D721Med (cell line): ENCODE results near the gene LRRC46.

Experiments used
- DNase-seq: peaks from one replicate; pipeline ENCODE4 v3.0.0; 2011; ENCODE audit warnings: low spot score; ENCODE audit not compliant: insufficient read length
- FAIRE-seq: peaks from 2 replicates; lab custom pipeline; 2011; peaks lifted over from hg19 to GRCh38; lab: Jason Lieb, UNC
- TF ChIP-seq, protein P1 (sequence below): IDR thresholded peaks from 2 replicates; pipeline ENCODE4 v1.5.1; 2012; ENCODE audit warnings: mild to moderate bottlenecking, control low read depth; ENCODE audit not compliant: insufficient read depth; ENCODE audit errors: missing control alignments

Gene LRRC46

DNA sequence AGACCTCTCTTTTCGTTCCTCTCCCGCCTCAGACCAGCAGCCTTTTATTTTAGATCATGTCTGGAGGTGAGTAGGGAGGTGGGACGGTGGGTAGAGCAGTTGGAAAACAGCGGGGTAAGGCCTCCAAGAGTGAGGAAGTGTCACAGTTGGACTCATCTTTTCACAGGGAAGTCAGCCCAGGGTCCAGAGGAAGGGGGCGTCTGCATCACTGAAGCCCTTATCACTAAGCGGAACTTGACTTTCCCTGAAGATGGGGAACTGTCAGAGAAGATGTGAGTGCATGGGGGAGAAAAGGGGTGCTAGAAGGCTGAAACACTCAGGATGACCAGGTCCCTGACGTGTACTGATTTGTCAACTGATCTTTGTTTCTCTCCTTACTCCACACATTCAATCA is 461 bp downstream of the LRRC46 start:
- no peak for DNase-seq
- FAIRE-seq, result no peak
- TF ChIP-seq, protein P1, sequence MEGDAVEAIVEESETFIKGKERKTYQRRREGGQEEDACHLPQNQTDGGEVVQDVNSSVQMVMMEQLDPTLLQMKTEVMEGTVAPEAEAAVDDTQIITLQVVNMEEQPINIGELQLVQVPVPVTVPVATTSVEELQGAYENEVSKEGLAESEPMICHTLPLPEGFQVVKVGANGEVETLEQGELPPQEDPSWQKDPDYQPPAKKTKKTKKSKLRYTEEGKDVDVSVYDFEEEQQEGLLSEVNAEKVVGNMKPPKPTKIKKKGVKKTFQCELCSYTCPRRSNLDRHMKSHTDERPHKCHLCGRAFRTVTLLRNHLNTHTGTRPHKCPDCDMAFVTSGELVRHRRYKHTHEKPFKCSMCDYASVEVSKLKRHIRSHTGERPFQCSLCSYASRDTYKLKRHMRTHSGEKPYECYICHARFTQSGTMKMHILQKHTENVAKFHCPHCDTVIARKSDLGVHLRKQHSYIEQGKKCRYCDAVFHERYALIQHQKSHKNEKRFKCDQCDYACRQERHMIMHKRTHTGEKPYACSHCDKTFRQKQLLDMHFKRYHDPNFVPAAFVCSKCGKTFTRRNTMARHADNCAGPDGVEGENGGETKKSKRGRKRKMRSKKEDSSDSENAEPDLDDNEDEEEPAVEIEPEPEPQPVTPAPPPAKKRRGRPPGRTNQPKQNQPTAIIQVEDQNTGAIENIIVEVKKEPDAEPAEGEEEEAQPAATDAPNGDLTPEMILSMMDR, result no peak

DNA sequence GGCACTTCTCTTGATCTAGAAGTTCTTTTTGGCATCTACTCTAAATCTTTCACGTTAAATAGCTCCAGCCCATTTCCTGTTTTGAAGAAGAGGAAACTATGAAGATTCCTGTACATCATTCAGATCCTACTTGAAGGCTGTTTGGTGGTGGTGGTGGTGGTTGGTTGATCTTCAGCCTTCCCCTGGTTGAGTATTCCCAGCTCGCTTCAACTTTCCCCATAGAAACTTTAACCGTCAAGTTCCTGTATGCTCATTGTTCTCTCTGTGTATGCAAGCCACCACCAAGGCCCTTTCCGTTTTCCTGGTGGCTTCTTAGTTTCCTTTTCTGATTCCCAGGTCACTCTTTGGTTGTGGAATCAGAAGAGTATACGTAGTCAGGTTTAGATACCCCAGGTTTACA is 3.3 kb downstream of the LRRC46 start:
- TF ChIP-seq, protein P1, result no peak
- no peak for FAIRE-seq
- no peak for DNase-seq

DNA sequence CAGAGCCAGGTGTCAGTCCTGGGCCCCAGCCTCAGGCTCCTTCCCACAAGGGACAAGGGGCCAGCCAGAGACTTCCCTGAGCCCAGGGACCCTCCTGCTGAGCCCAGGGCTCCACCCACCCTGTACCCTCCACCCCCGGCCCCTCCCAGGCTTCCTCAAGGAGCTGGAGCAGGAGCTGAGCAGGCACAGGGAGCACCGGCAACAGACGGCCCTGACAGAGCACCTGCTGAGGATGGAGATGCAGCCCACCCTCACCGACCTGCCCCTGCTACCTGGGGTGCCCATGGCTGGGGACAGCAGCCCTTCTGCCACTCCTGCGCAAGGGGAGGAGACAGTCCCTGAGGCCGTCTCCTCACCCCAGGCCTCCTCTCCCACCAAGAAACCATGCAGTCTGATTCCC is 5.1 kb downstream of the LRRC46 start:
- FAIRE-seq (no peak), DNase-seq (no peak)
- TF ChIP-seq, protein P1, result no peak

DNA sequence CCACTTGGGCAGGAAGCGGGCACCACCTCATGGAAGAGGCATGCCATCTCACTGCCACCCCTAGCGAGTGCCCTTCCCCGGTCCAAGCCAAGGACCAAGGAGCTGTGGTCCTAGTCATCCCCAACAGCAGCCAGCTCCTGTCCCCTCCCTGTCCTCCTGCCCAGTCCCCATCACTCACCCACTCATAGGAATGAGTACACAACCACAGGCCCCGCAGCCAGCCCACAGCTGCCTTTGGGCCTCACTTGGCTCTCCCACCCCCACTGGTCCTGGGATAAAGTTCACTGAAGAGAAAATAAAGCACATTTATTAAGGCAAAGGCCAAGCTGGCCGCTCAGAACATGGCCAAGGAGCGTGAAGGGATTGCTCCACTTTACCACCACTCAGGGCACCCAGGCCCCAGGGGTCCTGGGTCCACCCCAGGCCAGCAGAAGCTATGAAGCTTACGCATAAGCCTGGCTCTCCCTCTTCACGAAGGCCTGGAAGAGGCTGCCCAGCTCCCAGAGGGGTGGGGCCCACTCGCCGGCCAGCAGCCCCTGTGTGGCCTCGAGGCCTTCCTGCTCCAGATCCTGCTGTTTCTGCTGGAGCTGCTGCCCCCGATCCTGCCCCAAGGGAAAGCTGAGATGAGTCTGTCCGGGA is 6.0 kb downstream of the LRRC46 start:
- FAIRE-seq, result no peak
- no peak for DNase-seq
- TF ChIP-seq, protein P1, result no peak

DNA sequence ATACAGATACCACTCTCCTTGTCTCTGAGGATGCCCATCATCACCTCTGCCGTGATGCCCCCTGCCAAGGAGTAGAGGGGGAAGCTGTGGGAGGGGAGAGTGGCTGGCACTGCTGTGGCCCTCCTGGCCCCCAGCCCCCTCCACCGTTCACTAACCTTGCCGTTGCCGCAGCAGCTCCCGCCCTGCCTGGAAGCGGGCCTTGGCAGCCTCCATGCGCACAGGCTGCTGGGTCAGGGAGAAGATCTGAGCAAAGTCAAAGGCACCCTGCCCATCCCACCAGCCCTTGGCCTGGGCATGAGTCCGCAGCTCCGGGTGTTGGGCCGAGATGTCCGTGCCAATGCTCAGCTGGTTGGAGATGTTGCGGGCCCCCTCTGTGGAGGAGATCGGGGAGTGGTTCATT is 7.2 kb downstream of the LRRC46 start:
- TF ChIP-seq, protein P1, result no peak
- FAIRE-seq, result no peak
- DNase-seq, result no peak

DNA sequence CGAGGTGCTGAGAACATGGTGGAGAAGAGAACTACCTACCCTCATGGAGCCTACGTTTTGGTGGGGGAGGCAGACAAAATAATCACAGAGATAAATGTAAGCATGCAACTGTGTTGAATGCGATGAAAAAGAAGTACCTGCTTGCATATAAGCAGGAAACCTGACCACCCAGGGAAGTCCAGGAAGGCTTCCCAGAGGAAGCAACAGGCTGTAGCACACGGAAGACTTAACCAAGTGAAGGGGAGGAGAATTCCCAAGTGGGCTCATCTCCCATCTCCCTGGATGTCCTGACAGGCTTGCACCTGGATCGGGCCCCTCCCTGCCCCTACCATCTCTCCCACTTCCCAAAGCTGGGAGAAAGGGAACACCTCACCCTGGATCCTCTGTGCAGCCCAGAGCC is 7.6 kb downstream of the LRRC46 start:
- DNase-seq, result no peak
- TF ChIP-seq, protein P1, result no peak
- no peak for FAIRE-seq

DNA sequence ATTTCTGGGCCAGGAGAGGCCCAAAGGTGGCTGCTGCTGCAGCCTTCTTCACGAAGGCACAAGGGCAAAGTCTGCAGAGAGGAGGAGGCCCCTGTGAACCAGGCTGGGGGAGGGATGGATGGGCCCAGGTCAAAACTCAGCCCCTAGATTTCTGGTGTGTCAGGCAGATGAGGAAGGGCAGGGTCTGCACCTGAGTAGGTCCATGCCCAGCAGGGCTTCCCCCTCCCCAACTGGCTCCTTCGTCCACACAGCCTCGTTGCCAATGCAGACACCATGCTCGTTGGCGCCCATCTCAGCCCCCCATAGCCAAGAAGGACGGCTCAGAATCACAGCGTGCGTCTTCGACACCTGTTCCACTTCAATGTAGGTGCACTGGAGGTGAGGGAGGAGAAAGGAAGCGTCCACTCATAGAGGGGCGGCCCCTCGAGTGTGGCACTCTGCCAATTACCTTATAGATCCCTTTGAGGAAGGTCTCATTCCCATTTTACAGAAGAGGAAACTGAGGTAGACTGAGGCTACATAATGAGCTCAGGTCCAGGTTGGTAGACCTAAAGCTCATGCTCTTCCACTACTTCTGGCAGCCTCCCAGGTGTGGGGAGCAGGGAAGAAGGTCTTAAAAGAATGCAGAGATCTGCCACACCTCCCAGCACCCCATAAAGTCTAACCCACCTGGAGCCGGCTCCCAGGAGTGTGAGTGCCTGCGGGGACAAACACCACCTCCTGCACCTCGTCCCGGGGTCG is 8.7 kb downstream of the LRRC46 start:
- FAIRE-seq (no peak), DNase-seq (no peak)
- TF ChIP-seq, protein P1, result no peak
